Fibroblast of lung (primary cell): ENCODE measurements around the gene PDE4D.

ENCODE experiments used
- EZH2 ChIP-seq: IDR thresholded peaks from 2 replicates; pipeline ENCODE4 v1.5.1; 2012; ENCODE audit warnings: low read length, control low read depth, mild to moderate bottlenecking; ENCODE audit errors: missing control alignments
- TF ChIP-seq, protein P1 (sequence below), 2 donors: IDR thresholded peaks in 1 of 2; conservative IDR thresholded peaks in 1 of 2; 1 replicate in 1 of 2; 2 replicates in 1 of 2; pipeline ENCODE4 v1.5.1; 2011 to 2012; ENCODE audit warnings: low read length in 2 of 2, control low read depth in 1 of 2, inconsistent platforms in 1 of 2, low read depth in 1 of 2, mild to moderate bottlenecking in 1 of 2

- TF ChIP-seq, protein P1, sequence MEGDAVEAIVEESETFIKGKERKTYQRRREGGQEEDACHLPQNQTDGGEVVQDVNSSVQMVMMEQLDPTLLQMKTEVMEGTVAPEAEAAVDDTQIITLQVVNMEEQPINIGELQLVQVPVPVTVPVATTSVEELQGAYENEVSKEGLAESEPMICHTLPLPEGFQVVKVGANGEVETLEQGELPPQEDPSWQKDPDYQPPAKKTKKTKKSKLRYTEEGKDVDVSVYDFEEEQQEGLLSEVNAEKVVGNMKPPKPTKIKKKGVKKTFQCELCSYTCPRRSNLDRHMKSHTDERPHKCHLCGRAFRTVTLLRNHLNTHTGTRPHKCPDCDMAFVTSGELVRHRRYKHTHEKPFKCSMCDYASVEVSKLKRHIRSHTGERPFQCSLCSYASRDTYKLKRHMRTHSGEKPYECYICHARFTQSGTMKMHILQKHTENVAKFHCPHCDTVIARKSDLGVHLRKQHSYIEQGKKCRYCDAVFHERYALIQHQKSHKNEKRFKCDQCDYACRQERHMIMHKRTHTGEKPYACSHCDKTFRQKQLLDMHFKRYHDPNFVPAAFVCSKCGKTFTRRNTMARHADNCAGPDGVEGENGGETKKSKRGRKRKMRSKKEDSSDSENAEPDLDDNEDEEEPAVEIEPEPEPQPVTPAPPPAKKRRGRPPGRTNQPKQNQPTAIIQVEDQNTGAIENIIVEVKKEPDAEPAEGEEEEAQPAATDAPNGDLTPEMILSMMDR (conservative IDR thresholded peaks at IDR 0.05 in 1 of 2, IDR thresholded peaks at IDR 0.05 in 1 of 2; ENCODE audit: low read depth in 1 of 2, low read length in 2 of 2): no peak
- TF ChIP-seq EZH2: no peak
Observed at GRCh38 chr5:58970766-58971165, 922.8 kb downstream of the PDE4D start.
